H1 (cell line): ENCODE data around the gene RTN3. TPM values are rescaled to one million over a fixed set of nuclear protein-coding genes. Genes with fewer than 3 reads are reported as not detected.

ENCODE experiments used
- ASH2L ChIP-seq: fragments of 200-600, 300-600 bp; sonication (generic); IDR thresholded peaks from one replicate; pipeline ENCODE4 v1.7.1; 2017; ENCODE audit warnings: low read length
- CBX5 ChIP-seq: fragments of 300-800, 300-1000 bp; sonication (generic); IDR thresholded peaks from 2 replicates; pipeline ENCODE4 v1.7.1; 2016; ENCODE audit warnings: antibody characterized with exemption, low read length, low read depth
- CBX8 ChIP-seq: fragments of 300-800, 300-1000 bp; sonication (generic); IDR thresholded peaks from 2 replicates; pipeline ENCODE4 v1.7.1; 2016; ENCODE audit warnings: low read depth, low read length, borderline replicate concordance
- CHD1 ChIP-seq: IDR thresholded peaks from 2 replicates; pipeline ENCODE4 v1.6.1; 2012; ENCODE audit warnings: low read depth, low read length, improper control_type of control experiment
- CHD7 ChIP-seq: fragments of 300-600 bp; sonication (generic); IDR thresholded peaks from 2 replicates; pipeline ENCODE4 v1.7.1; 2012; ENCODE audit warnings: low read length, moderate library complexity, mild to moderate bottlenecking, inconsistent platforms; ENCODE audit not compliant: insufficient replicate concordance
- FOSL1 ChIP-seq: IDR thresholded peaks from 2 replicates; pipeline ENCODE4 v1.6.1; 2011; ENCODE audit warnings: mild to moderate bottlenecking, low read depth, low read length, moderate library complexity; ENCODE audit not compliant: insufficient read depth
- KDM1A ChIP-seq: fragments of 200-600, 300-600 bp; sonication (generic); IDR thresholded peaks from 2 replicates; pipeline ENCODE4 v1.7.1; 2016; ENCODE audit warnings: mild to moderate bottlenecking, low read length, borderline replicate concordance
- PHF8 ChIP-seq: fragments of 200-600 bp; sonication (generic); conservative IDR thresholded peaks from 2 replicates; pipeline ENCODE4 v1.7.1; 2012; ENCODE audit warnings: low read depth, mild to moderate bottlenecking, inconsistent platforms, low read length, moderate library complexity
- POLR2AphosphoS5 ChIP-seq: IDR thresholded peaks from 2 replicates; pipeline ENCODE4 v1.6.1; 2011; ENCODE audit warnings: low read depth, low read length
- SIX5 ChIP-seq: IDR thresholded peaks from 2 replicates; pipeline ENCODE4 v1.6.1; 2011; ENCODE audit warnings: mild to moderate bottlenecking, low read depth, low read length
- SP1 ChIP-seq: IDR thresholded peaks from 2 replicates; pipeline ENCODE4 v1.6.1; 2011; ENCODE audit warnings: low read depth, low read length
- TAF1 ChIP-seq: IDR thresholded peaks from 2 replicates; pipeline ENCODE4 v1.6.1; 2011; ENCODE audit warnings: mild to moderate bottlenecking, low read depth, low read length
- TAF7 ChIP-seq: optimal IDR thresholded peaks from 2 replicates; pipeline ENCODE3; 2011; ENCODE audit warnings: low read depth, mild to moderate bottlenecking, inconsistent platforms, low read length, moderate library complexity, borderline replicate concordance
- polyA plus RNA-seq, 7 experiments: library from polyadenylated mRNA; depleted of rRNA in 3 of 7; stranded (reverse) in 5 of 7; unstranded in 2 of 7; fragments of >200 nt in 5 of 7; fragments of 200-250 nt in 2 of 7; gene quantifications; 1 replicate in 5 of 7; 2 replicates in 1 of 7; 4 replicates in 1 of 7; pipeline versions ENCODE4 v1.2.1 to v1.2.3, GENCODE V29; 2011 to 2013; ENCODE audit warnings: missing spikeins in 2 of 7, mixed read lengths in 2 of 7
- total RNA-seq: library from RNA; stranded (reverse); fragmentation: NEBNext Ultra II Directional; extraction: Animal tissue kit (Norgen Biotek cat#: 25700); gene quantifications from 2 replicates; pipeline ENCODE4 v1.2.1, GENCODE V29; 2021

RTN3 gene
- total and polyA plus RNA-seq, 2 of the 8 experiments (the other 6 are each of a cell fraction or from before 2014, with no cell fraction given): 160 to 203 TPM

- TF ChIP-seq CHD7 (no peak), TAF7 (no peak), PHF8 (no peak), CBX8 (no peak), CHD1 (no peak), FOSL1 (no peak), SIX5 (no peak), TAF1 (no peak), POLR2AphosphoS5 (no peak), CBX5 (no peak), SP1 (no peak), ASH2L (no peak), KDM1A (no peak)
Measured at GRCh38 chr11:63694596-63694995, 13.3 kb downstream of the RTN3 start (continued).
